Ascending aorta (tissue), 2 donors: ENCODE results near the gene PKD1. TPM values are rescaled to one million over a fixed set of nuclear protein-coding genes. Genes with fewer than 3 reads are reported as not detected.

ENCODE experiments used
- DNase-seq, 2 donors: peaks; one replicate each; pipeline ENCODE4 v3.0.0-alpha.2; 2019; ENCODE audit warnings: low spot score in 2 of 2
- H3K27ac ChIP-seq, 2 donors: fragments of 200-600 bp; sonication (generic); one replicate each; pipeline ENCODE4 v1.5.1; 2016 to 2017; ENCODE audit warnings: mild to moderate bottlenecking in 1 of 2
- H3K27me3 ChIP-seq: fragments of 200-600 bp; sonication (generic); one replicate; pipeline ENCODE4 v1.5.1; 2017
- H3K36me3 ChIP-seq, 2 donors: fragments of 200-600 bp; sonication (generic); one replicate each; pipeline ENCODE4 v1.5.1; 2016
- H3K4me1 ChIP-seq, 2 donors: fragments of 200-600 bp; sonication (generic); one replicate each; pipeline ENCODE4 v1.5.1; 2016 to 2017; ENCODE audit warnings: mild to moderate bottlenecking in 1 of 2
- H3K4me3 ChIP-seq, 2 donors: fragments of 200-600 bp; sonication (generic); one replicate each; pipeline ENCODE4 v1.5.1; 2016 to 2017; ENCODE audit warnings: mild to moderate bottlenecking in 1 of 2
- H3K9me3 ChIP-seq, 2 donors: fragments of 200-600 bp; sonication (generic); one replicate each; pipeline ENCODE4 v1.5.1; 2016
- intact Hi-C: fragments of 100-400 bp; cut with DNase I; formaldehyde crosslinking; loops from one replicate; pipeline ENCODE4 v1.15.1; 2023
- total RNA-seq: library from RNA; depleted of rRNA; stranded (reverse); fragments of >200 nt; gene quantifications from one replicate; pipeline ENCODE4 v1.1.0, GENCODE V29; 2016
- TF ChIP-seq, protein P1 (sequence below), 3 experiments: fragments of 200-600 bp in 2 of 3; fragments of 450-650 bp in 1 of 3; sonication (generic) in 2 of 3; IDR thresholded peaks; one replicate each; pipeline ENCODE4 v1.5.1; 2016 to 2019; ENCODE audit warnings: antibody characterized with exemption in 3 of 3, mild to moderate bottlenecking in 1 of 3, moderate library complexity in 1 of 3

The PKD1 gene
- total RNA-seq, 1 donor from 2014 or later: 551 TPM

DNA sequence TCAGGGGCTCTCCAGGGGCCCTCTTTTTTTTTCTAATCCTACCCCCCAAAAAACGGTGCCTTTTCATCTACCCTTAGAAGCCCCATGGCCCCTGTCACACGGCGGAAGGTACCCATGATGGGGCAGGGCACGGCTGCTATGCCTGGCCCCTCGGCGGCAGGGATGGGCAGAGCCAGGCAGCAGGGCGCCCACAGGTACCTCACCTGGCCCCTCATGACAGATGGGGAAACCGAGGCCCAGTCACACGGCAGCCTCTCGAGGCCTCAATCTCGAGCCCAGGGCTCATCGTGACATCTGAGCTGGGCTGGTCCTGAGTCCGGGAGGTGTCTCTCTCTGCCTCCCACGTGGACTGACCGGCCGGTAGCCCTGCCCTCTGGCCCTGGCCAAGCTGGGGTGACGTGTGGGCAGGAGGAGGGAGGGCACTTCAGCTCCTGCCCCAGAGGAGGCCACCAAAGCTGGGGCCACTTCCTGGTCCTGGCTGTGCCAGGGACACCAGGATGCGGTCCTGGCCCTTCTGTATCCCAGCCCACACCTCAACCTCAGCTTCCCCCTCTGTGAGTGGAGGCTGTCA is 31.5 kb upstream of the PKD1 start:
- Histone ChIP-seq H3K27me3 (no peaks in the 10 kb centered on the region), H3K4me3 (no peak overlapping the region), H3K4me1 (no peaks in the 10 kb centered on the region), H3K9me3 (no peaks in the 10 kb centered on the region), H3K27ac (no peak overlapping the region), H3K36me3 (peaks cover 29 to 51% of the 10 kb centered on the region in 2 donors)
- no peak for DNase-seq
- intact Hi-C loops: no loop called here
- TF ChIP-seq, protein P1, sequence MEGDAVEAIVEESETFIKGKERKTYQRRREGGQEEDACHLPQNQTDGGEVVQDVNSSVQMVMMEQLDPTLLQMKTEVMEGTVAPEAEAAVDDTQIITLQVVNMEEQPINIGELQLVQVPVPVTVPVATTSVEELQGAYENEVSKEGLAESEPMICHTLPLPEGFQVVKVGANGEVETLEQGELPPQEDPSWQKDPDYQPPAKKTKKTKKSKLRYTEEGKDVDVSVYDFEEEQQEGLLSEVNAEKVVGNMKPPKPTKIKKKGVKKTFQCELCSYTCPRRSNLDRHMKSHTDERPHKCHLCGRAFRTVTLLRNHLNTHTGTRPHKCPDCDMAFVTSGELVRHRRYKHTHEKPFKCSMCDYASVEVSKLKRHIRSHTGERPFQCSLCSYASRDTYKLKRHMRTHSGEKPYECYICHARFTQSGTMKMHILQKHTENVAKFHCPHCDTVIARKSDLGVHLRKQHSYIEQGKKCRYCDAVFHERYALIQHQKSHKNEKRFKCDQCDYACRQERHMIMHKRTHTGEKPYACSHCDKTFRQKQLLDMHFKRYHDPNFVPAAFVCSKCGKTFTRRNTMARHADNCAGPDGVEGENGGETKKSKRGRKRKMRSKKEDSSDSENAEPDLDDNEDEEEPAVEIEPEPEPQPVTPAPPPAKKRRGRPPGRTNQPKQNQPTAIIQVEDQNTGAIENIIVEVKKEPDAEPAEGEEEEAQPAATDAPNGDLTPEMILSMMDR (IDR thresholded peaks at IDR 0.05): no peak

DNA sequence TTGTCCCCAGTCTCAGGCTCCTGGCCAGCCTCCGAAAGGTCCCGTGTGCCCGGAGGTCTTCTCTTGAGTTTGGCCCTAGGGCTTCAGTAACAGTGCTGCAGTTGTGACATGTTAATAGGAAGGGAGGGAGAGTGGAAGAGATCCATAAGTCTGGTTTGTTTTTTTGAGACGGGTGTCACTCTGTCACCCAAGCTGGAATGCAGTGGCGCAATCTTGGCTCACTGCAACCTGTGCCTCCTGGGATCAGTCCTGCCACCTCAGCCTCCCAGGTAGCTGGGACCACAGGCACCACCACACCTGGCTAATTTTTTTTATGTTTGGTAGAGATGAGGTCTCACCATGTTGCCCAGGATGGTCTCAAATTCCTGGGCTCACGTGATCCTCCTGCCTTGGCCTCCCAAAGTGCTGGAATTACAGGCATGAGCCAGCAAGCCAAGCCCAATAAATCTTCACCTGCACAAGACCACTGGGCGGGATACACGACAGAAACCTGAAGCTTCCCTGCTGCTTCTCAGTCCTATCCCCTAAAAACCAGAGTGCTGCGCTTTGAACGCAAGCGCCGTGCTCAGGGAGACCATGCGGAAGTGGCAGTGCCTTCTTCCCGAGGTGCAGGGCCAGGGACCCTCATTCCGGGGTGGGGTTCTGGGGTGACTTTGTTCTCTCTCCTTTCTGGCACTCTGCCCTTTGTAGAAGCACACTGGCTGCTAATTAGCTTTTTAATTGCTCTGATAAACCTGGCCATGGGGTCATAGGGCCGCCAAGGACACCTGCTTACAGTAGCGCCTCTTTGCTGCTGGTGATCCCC is 30.8 kb upstream of the PKD1 start:
- intact Hi-C loops: no loop called here
- no peak overlapping the region for H3K4me3 ChIP-seq
- TF ChIP-seq, protein P1 (IDR thresholded peaks at IDR 0.05): no peak
- no peaks in the 10 kb centered on the region for H3K9me3 ChIP-seq
- H3K27ac ChIP-seq: no peak overlapping the region
- H3K36me3 ChIP-seq: peaks cover 26 to 44% of the 10 kb centered on the region in 2 donors
- H3K27me3 ChIP-seq: no peaks in the 10 kb centered on the region
- no peak for DNase-seq
- no peaks in the 10 kb centered on the region for H3K4me1 ChIP-seq

DNA sequence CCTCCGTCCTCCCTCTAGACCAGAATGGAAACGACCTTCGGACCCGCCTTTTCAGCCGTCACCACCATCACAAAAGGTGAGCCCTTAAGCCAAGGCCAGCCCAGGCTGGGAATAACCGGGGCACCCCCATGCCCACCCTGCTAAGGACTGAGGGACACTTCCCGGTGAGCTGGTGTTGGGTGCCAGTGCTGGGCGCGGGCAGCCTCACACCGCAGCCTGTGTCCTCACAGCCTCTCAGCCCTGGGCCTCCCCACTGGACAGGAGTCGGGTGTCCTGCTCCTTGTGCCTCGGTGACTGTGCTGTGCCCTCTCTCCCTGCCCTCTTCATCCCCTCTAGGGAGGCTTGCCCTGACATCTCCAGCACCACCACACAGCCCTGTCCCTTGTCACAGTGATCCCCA is 30.2 kb upstream of the PKD1 start:
- no peak overlapping the region for H3K27ac ChIP-seq
- H3K4me1 ChIP-seq: no peaks in the 10 kb centered on the region
- H3K27me3 ChIP-seq: no peaks in the 10 kb centered on the region
- no peak overlapping the region for H3K4me3 ChIP-seq
- intact Hi-C loops: no loop called here
- no peaks in the 10 kb centered on the region for H3K9me3 ChIP-seq
- TF ChIP-seq, protein P1 (IDR thresholded peaks at IDR 0.05): no peak
- no peak for DNase-seq
- H3K36me3 ChIP-seq: peaks cover 26 to 39% of the 10 kb centered on the region in 2 donors

DNA sequence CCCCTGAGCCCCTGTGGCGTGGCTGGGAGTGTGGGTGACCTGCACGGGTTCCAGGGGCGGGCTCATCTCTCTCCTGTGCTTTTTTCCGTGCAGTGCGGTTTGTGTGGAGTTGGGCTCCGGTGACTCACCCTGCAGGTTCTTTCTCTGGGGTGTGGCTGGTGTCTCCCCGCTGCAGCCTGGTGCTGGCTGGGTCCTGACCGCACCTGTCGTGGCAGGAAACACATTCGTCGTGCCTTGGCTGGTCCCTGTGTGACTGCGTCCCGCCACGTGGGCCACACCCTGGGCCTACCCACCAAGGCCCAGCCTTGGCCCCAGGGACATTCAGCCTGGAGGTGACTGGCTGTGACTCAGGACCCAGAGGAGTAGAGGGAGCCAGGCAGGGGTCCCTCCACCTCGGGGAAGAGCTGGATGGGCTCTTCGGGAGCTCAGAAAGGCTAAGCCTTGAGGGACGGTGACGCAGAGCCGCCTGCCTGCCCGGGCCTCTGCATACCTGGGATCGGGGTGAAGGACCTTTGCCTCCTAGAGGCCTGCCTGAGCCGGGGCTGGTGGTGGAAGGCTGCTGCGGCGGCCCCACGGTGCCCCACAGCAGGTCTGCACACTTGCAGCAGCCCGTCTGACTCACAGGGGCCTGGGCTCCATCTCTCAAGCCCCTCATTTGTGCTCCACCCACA is 27.6 kb upstream of the PKD1 start:
- Histone ChIP-seq H3K36me3 (peaks cover 20 to 25% of the 10 kb centered on the region in 2 donors), H3K4me1 (peaks cover 0 to 19% of the 10 kb centered on the region in 2 donors)
- intact Hi-C loops: no loop called here

GRCh38 chr16:2162676-2163118 is 27.0 kb upstream of the PKD1 start:
- TF ChIP-seq, protein P1 (IDR thresholded peaks at IDR 0.05): no peak
- intact Hi-C loops: no loop called here
- peaks cover 0 to 19% of the 10 kb centered on the region in 2 donors for H3K4me1 ChIP-seq

More for the DNA sequence above, 27.6 kb upstream of the PKD1 start:
- no peak for DNase-seq
- Histone ChIP-seq H3K4me3 (no peak overlapping the region), H3K9me3 (no peaks in the 10 kb centered on the region), H3K27me3 (no peaks in the 10 kb centered on the region), H3K27ac (no peak overlapping the region)
- TF ChIP-seq, protein P1 (IDR thresholded peaks at IDR 0.05): no peak

More at GRCh38 chr16:2162676-2163118, 27.0 kb upstream of the PKD1 start:
- Histone ChIP-seq H3K27me3 (no peaks in the 10 kb centered on the region), H3K9me3 (no peaks in the 10 kb centered on the region), H3K36me3 (peaks cover 15 to 19% of the 10 kb centered on the region in 2 donors), H3K27ac (no peak overlapping the region), H3K4me3 (no peak overlapping the region)
- no peak for DNase-seq
